Spleen (tissue), 11 donors: ENCODE data around the gene GNPAT. TPM values are rescaled to one million over a fixed set of nuclear protein-coding genes. Genes with fewer than 3 reads are reported as not detected.

Source experiments
- DNase-seq: peaks from one replicate; pipeline ENCODE4 v3.0.0-alpha.2; 2020
- H3K27ac ChIP-seq, 8 donors: fragments of 200-600 bp; sonication (generic) in 7 of 8; 1 replicate in 4 of 8; 2 replicates in 4 of 8; pipeline versions ENCODE4 v1.5.0 to v1.8.0; 2016 to 2021; ENCODE audit warnings: inconsistent platforms in 4 of 8, mild to moderate bottlenecking in 4 of 8, moderate library complexity in 1 of 8
- H3K27me3 ChIP-seq, 7 donors: fragments of 200-600 bp; sonication (generic) in 6 of 7; replicated peaks in 1 of 7; 1 replicate in 4 of 7; 2 replicates in 3 of 7; pipeline versions ENCODE4 v1.5.0 to v1.8.0; 2016 to 2021; ENCODE audit warnings: inconsistent platforms in 3 of 7, mild to moderate bottlenecking in 1 of 7
- H3K36me3 ChIP-seq, 6 donors: fragments of 200-600 bp; sonication (generic) in 5 of 6; 1 replicate in 4 of 6; 2 replicates in 2 of 6; pipeline versions ENCODE4 v1.5.0 to v1.8.0; 2016 to 2021; ENCODE audit warnings: inconsistent platforms in 2 of 6
- H3K4me1 ChIP-seq, 6 donors: fragments of 200-600 bp; sonication (generic) in 5 of 6; 1 replicate in 3 of 6; 2 replicates in 3 of 6; pipeline versions ENCODE4 v1.5.0 to v1.8.0; 2016 to 2021; ENCODE audit warnings: inconsistent platforms in 3 of 6
- H3K4me3 ChIP-seq, 8 donors: fragments of 200-600 bp; sonication (generic) in 7 of 8; 1 replicate in 4 of 8; 2 replicates in 4 of 8; pipeline versions ENCODE4 v1.5.0 to v1.8.0; 2016 to 2021; ENCODE audit warnings: inconsistent platforms in 4 of 8, mild to moderate bottlenecking in 4 of 8, moderate library complexity in 2 of 8
- H3K9me3 ChIP-seq, 8 donors: fragments of 200-600 bp; sonication (generic) in 7 of 8; 1 replicate in 4 of 8; 2 replicates in 4 of 8; pipeline versions ENCODE4 v1.5.0 to v1.8.0; 2016 to 2021; ENCODE audit warnings: inconsistent platforms in 4 of 8
- POLR2A ChIP-seq, 3 donors: fragments of 450-650 bp; IDR thresholded peaks; one replicate each; pipeline ENCODE4 v1.5.1; 2017; ENCODE audit warnings: antibody characterized with exemption in 3 of 3, mild to moderate bottlenecking in 1 of 3
- POLR2AphosphoS5 ChIP-seq, 3 donors: sonication (generic); formaldehyde crosslinking; IDR thresholded peaks; one replicate each; pipeline ENCODE4 v1.5.1; 2017; ENCODE audit warnings: antibody characterized with exemption in 3 of 3
- WGBS, 5 donors: extraction: QIAGEN DNeasy Blood & Tissue Kit in 3 of 5; methylation state at CpG; one replicate each; pipeline versions ENCODE4 v1.1.5 to v1.1.7; 2013 to 2018; 5-methylcytosine and 5-hydroxymethylcytosine counted together
- intact Hi-C: fragments of 100-400 bp; cut with DNase I; formaldehyde crosslinking; loops from one replicate; pipeline ENCODE4 v1.15.0; 2023; ENCODE audit warnings: low total_unique reads
- polyA plus RNA-seq, 3 donors: library from polyadenylated mRNA; stranded (reverse); fragments of 200-250 nt; gene quantifications; one replicate each; pipeline ENCODE4 v1.2.1, GENCODE V29; 2013
- total RNA-seq, 7 donors: library from RNA; depleted of rRNA in 3 of 7; stranded (reverse); fragments of >200 nt in 3 of 7; fragmentation: NEBNext Ultra II Directional in 4 of 7; extraction: Animal tissue kit (Norgen Biotek cat#: 25700) in 4 of 7; gene quantifications; one replicate each; pipeline versions ENCODE4 v1.1.0 to v1.2.1, GENCODE V29; 2016 to 2021
- TF ChIP-seq, protein P1 (sequence below), 11 experiments: fragments of 200-600 bp in 7 of 11; fragments of 450-650 bp in 4 of 11; sonication (generic) in 4 of 11; IDR thresholded peaks in 8 of 11; conservative IDR thresholded peaks in 3 of 11; 1 replicate in 7 of 11; 2 replicates in 4 of 11; pipeline versions ENCODE4 v1.4.0 to v1.8.0; 2016 to 2021; ENCODE audit warnings: antibody characterized with exemption in 11 of 11, inconsistent platforms in 4 of 11, mild to moderate bottlenecking in 1 of 11
- donor health status: healthy with polysubstance abuse.
- donor health status: DM: no; HTN: no; CAD: no; lungs with moderate emphysema.
- donor health status: DM: no; HTN: no; CAD: no.
- donor health status: Bipolar disorder and iron deficiency.
- donor health status: healthy.
- donor health status: DM: no; HTN: no; CAD: no.
- donor health status: DM: yes; HTN: yes; CAD: no.

The GNPAT gene
- total and polyA plus RNA-seq, 10 donors: 27.7 to 42.9 (median 34.0) TPM

- Histone ChIP-seq H3K27ac (no peak overlapping the region), H3K27me3 (peaks cover 0 to 10% (median 0%) of the 10 kb centered on the region in 7 donors), H3K4me1 (peaks cover 0 to 7% (median 0%) of the 10 kb centered on the region in 6 donors), H3K9me3 (no peaks in the 10 kb centered on the region), H3K36me3 (no peaks in the 10 kb centered on the region), H3K4me3 (no peak overlapping the region)
- DNase-seq: peak; percentile 54
- 84 to 91% (median 86%) methylated on average over 16 to 21 of the region's 21 CpGs for WGBS, 5 donors
- no peak for TF ChIP-seq POLR2AphosphoS5 (IDR thresholded peaks at IDR 0.05)
- TF ChIP-seq, protein P1, sequence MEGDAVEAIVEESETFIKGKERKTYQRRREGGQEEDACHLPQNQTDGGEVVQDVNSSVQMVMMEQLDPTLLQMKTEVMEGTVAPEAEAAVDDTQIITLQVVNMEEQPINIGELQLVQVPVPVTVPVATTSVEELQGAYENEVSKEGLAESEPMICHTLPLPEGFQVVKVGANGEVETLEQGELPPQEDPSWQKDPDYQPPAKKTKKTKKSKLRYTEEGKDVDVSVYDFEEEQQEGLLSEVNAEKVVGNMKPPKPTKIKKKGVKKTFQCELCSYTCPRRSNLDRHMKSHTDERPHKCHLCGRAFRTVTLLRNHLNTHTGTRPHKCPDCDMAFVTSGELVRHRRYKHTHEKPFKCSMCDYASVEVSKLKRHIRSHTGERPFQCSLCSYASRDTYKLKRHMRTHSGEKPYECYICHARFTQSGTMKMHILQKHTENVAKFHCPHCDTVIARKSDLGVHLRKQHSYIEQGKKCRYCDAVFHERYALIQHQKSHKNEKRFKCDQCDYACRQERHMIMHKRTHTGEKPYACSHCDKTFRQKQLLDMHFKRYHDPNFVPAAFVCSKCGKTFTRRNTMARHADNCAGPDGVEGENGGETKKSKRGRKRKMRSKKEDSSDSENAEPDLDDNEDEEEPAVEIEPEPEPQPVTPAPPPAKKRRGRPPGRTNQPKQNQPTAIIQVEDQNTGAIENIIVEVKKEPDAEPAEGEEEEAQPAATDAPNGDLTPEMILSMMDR (IDR thresholded peaks at IDR 0.05 in 8 of 11, conservative IDR thresholded peaks at IDR 0.05 in 3 of 11): no peak
- no peak for TF ChIP-seq POLR2A (IDR thresholded peaks at IDR 0.05)
- intact Hi-C loops: no loop called here
Observed at GRCh38 chr1:231203259-231204057, 37.6 kb upstream of the GNPAT start.

DNA sequence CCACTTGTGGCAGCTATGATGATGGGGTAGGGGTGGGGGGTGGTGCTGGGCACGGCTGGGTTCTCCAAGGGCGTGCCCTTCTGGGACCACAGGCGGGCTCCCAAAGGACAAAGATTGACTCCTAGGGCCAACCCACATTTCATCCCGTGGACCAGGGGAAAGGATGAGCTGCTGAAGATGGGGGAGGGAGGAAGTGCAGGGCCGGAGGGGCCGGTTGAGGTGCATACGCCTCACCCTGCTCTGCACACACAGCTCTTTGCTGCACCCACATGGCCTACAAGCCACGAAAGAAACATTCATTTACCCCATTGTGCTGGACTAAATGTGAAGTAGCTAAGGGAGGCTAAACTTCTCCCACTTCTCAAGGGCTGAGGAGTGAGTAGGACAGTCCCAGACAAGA is 34.2 kb upstream of the GNPAT start:
- WGBS, 5 donors: 55 to 72% (median 64%) methylated on average over 8 of the region's 8 CpGs
- no peaks in the 10 kb centered on the region for H3K9me3 ChIP-seq
- no peaks in the 10 kb centered on the region for H3K27me3 ChIP-seq
- H3K4me1 ChIP-seq: peaks cover 6 to 10% (median 9%) of the 10 kb centered on the region in 6 donors
- H3K36me3 ChIP-seq: no peaks in the 10 kb centered on the region
- TF ChIP-seq POLR2AphosphoS5 (IDR thresholded peaks at IDR 0.05) (no peak), POLR2A (IDR thresholded peaks at IDR 0.05) (no peak)
- TF ChIP-seq, protein P1 (IDR thresholded peaks at IDR 0.05 in 8 of 11, conservative IDR thresholded peaks at IDR 0.05 in 3 of 11): no peak
- H3K27ac ChIP-seq: no peak overlapping the region
- intact Hi-C loops: no loop called here
- peak; percentile 47 for DNase-seq
- no peak overlapping the region for H3K4me3 ChIP-seq

GRCh38 chr1:231207437-231207836 is 33.6 kb upstream of the GNPAT start:
- H3K27ac ChIP-seq: no peak overlapping the region
- DNase-seq: no peak
- intact Hi-C loops: no loop called here
- no peak overlapping the region for H3K4me3 ChIP-seq
- no peaks in the 10 kb centered on the region for H3K36me3 ChIP-seq
- 65 to 81% (median 73%) methylated on average over 2 to 3 of the region's 3 CpGs for WGBS, 5 donors
- H3K27me3 ChIP-seq: no peaks in the 10 kb centered on the region
- peaks cover 7 to 14% (median 10%) of the 10 kb centered on the region in 6 donors for H3K4me1 ChIP-seq
- H3K9me3 ChIP-seq: no peaks in the 10 kb centered on the region
- no peak for TF ChIP-seq POLR2A (IDR thresholded peaks at IDR 0.05)
- TF ChIP-seq, protein P1 (IDR thresholded peaks at IDR 0.05 in 8 of 11, conservative IDR thresholded peaks at IDR 0.05 in 3 of 11): no peak
- TF ChIP-seq POLR2AphosphoS5 (IDR thresholded peaks at IDR 0.05): no peak

GRCh38 chr1:231208980-231209379 is 32.0 kb upstream of the GNPAT start:
- Histone ChIP-seq H3K27me3 (no peaks in the 10 kb centered on the region), H3K27ac (no peak overlapping the region), H3K9me3 (no peaks in the 10 kb centered on the region), H3K4me1 (peaks cover 7 to 14% (median 10%) of the 10 kb centered on the region in 6 donors), H3K36me3 (no peaks in the 10 kb centered on the region), H3K4me3 (no peak overlapping the region)
- 85 to 94% (median 92%) methylated on average over 8 to 14 of the region's 14 CpGs for WGBS, 5 donors
- TF ChIP-seq POLR2AphosphoS5 (IDR thresholded peaks at IDR 0.05) (no peak), POLR2A (IDR thresholded peaks at IDR 0.05) (no peak)
- TF ChIP-seq, protein P1 (IDR thresholded peaks at IDR 0.05 in 8 of 11, conservative IDR thresholded peaks at IDR 0.05 in 3 of 11): no peak
- intact Hi-C loops: loop anchor here (2.0 kb wide), 1 partner anchor 290 kb away; no protein-coding TSS in a partner anchor
- DNase-seq: peak; percentile 68
